ENCODE data around the gene GPR55. TPM values are rescaled to one million over a fixed set of nuclear protein-coding genes. Genes with fewer than 3 reads are reported as not detected.
A peak's percentile ranks its signal among the peaks of the same experiment; 100 is the strongest.

GPR55 gene
- total RNA-seq, 2 donors from 2014 or later: 3.8 to 8.3 TPM

DNA sequence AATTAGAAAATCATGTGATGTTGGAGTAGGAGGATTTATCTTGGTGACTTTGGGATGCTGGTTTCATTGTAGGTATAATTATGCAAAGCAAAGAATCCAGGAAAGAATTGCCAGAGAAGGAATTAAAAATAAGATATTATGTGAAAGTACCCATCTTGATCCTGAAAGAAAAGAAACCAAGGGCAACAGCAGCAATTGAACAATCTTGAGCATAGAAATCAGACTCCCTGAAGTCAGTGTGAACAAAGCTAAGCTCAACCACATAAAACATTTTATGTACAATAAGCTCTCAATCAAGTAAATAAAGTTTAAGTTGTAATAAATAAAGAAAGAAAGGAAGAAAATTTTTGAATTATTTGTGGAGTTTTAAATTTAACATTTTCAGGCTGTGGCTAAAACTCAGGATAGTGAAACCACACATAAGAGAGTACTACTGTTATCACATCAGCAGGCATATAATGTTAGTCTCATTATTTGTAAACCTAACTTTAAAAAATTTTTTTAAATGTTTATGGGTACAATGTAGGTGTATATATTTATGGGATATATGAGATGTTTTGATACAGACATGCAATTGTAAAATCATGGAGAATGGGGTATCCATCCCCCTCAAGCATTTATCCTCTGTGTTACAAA, 32.8 kb upstream of the GPR55 start:
- peaks cover 15% of the 10 kb centered on the region for H3K4me1 Mint-ChIP-seq
- no peaks in the 10 kb centered on the region for H3K9me3 ChIP-seq (ENCODE audit: control insufficient read depth, low read length, poor library complexity, severe bottlenecking)
- peaks cover 69% of the 10 kb centered on the region for H3K27me3 Mint-ChIP-seq
- H3K4me3 Mint-ChIP-seq: peak overlapping the region; percentile 89
- no peak for ATAC-seq
- no peak overlapping the region for H3K27ac Mint-ChIP-seq
- DNase-seq: no peak
- H3K36me3 Mint-ChIP-seq (ENCODE audit: low read depth): no peaks in the 10 kb centered on the region

DNA sequence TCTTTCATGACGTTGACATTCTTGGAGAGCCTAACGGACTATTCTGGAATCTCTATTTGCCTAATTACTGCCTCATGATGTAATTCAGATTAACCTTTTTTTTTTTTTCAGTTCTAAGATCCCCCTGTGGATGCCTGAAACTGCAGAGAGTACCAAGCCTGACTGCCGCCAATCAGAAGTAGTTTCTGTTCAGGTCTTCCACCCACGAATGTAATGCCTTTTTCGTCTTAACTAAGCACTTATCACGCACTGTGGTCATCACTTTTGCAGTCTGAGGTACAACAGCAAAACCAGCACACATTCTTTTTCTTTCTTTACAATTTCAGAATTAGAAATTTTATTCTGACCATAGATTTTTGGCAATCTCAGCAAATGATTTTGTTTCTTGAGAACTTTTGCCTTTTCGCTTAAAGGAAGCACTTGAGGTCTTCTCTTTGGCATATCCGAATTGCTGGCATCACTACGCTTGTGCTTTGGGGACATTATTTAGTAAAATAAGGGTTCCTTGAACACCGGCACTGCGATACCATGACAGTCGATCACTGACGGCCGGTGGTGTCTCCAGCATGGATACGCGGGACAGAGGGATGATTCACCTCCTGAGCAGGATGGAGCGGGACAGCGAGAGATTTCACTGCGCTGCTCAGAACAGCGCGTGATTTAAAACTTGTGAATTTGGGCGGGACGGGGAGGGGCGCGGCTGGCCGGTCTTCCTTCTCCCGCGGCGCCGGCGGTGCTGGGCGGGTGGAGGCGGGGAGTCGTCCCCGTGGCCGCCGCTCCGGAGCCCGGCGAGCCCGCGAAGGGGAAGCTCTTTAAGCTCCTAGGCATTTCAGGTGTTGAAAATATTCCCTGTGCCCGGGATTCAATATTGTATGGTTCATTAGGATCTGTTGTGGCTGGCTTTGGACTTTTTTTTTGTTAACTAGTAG, 32.0 kb upstream of the GPR55 start:
- Mint-ChIP-seq H3K27ac (peak overlapping the region; percentile 87), H3K36me3 (ENCODE audit: low read depth) (no peaks in the 10 kb centered on the region), H3K4me3 (peak overlapping the region; percentile 89), H3K27me3 (peaks cover 64% of the 10 kb centered on the region), H3K4me1 (peaks cover 15% of the 10 kb centered on the region)
- H3K9me3 ChIP-seq (ENCODE audit: control insufficient read depth, low read length, poor library complexity, severe bottlenecking): no peaks in the 10 kb centered on the region
- DNase-seq (peak in 1 of 3 donors; percentile 23), ATAC-seq (peak; percentile 72)

DNA sequence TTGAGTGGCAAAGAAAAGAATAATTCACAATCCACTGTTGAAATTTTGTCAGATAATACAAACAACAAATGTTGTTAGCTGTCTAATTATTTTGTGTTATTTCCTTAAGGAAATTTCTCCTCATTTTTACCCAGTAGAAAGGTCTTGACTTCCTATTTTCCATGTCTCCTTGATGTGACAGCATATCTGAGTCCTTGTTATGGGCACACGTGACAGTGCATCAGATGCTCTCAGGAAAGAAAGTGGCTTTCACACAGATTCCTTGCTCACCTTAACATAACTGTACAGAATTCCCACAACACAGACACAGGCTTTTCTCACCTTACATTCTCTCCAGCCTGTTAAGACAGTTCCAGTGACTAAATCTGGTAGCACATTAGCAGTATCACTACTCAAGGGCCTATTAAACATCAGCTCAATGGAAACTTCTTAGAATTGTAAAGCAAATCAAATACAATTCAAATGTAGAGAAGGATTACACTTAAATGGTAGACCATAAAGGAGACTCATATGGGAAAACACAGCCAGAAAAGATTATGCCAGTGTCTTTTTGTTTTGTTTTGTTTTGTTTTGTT, 30.2 kb upstream of the GPR55 start:
- no peak overlapping the region for H3K4me3 Mint-ChIP-seq
- peaks cover 58% of the 10 kb centered on the region for H3K27me3 Mint-ChIP-seq
- H3K9me3 ChIP-seq (ENCODE audit: control insufficient read depth, low read length, poor library complexity, severe bottlenecking): no peaks in the 10 kb centered on the region
- H3K36me3 Mint-ChIP-seq (ENCODE audit: low read depth): peaks cover 2% of the 10 kb centered on the region
- H3K4me1 Mint-ChIP-seq: peaks cover 17% of the 10 kb centered on the region
- no peak overlapping the region for H3K27ac Mint-ChIP-seq
- no peak for DNase-seq
- no peak for ATAC-seq

DNA sequence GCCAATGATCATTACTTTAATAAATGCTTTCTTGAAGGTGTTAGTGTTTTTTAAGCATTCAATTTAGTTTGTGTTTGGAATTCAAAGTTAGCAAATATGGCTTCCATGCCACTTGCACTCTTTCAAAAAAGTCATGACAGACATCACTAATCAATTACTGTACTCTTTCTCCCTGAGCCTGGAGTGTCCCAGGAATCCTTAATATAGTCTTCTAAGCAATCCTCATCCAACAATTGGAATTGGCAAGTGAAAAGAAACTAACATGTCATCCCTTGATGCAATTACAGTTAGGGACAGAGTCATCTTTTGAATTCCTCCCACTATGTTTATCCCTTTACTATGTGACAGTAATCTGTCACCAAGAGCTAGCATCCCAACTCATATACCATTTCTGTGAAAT, 29.7 kb upstream of the GPR55 start:
- H3K9me3 ChIP-seq (ENCODE audit: control insufficient read depth, low read length, poor library complexity, severe bottlenecking): no peaks in the 10 kb centered on the region
- H3K27ac Mint-ChIP-seq: peak overlapping the region; percentile 49
- H3K4me3 Mint-ChIP-seq: peak overlapping the region; percentile 25
- peaks cover 3% of the 10 kb centered on the region for H3K36me3 Mint-ChIP-seq (ENCODE audit: low read depth)
- peaks cover 21% of the 10 kb centered on the region for H3K4me1 Mint-ChIP-seq
- DNase-seq (no peak), ATAC-seq (no peak)
- peaks cover 56% of the 10 kb centered on the region for H3K27me3 Mint-ChIP-seq

DNA sequence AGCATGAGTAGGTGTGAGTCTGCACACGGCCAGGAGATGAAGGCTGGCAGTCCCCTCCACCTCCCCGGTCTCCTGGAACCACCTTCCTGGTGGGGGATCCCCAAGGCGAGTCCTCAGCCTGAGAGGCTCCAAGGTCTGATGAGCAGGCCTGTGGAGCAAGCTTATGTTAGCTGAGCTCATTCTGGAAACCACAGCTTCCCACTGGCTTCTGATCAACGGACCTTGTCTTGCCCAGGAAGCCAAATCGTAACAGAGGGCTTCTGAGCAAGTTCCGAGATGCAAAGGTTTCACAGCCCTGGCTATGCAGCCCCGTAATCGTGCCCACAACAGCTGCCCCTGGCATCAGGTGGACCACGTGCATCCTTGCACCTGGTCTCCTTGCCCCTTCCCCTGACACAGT, 28.8 kb upstream of the GPR55 start:
- Mint-ChIP-seq H3K27ac (peak overlapping the region; percentile 49), H3K4me3 (no peak overlapping the region), H3K4me1 (peaks cover 21% of the 10 kb centered on the region), H3K27me3 (peaks cover 52% of the 10 kb centered on the region), H3K36me3 (ENCODE audit: low read depth) (peaks cover 3% of the 10 kb centered on the region)
- no peaks in the 10 kb centered on the region for H3K9me3 ChIP-seq (ENCODE audit: control insufficient read depth, low read length, poor library complexity, severe bottlenecking)
- DNase-seq (no peak), ATAC-seq (no peak)

DNA sequence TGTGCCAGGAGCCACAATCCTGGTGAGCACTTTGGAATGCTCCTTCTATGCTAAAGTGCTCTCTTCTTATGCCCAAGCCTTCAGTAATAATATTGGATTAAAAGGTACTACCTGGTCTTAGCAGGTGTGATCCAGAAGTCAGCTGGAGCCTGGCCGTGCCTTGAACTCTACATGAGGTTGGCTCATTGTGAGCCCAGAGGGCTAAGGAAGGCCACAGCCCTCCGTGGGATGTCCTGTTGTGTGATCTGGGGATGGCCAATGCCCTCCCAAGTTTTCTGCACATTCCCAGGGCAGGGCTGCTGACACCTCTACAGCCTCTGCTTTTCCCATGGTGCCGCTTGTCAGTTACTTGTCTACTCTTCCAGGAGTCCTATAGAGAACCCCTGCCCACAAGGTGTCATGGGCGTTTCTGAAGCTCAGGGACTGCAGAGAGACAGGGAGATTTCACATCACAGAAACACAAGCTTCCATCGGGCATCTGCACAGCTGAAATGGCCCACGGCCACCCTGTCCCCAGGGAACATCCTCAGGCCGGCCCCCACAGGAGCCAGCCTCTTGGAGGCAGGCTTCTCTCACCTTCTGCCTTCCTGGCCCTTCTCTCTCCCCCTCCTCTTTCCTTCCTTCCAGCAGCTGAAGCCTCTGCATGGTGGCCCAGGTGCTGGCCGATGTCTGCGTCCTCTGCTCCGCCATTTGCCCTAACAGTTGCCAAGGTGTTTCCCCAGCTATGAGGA, 27.3 kb upstream of the GPR55 start:
- H3K36me3 Mint-ChIP-seq (ENCODE audit: low read depth): peaks cover 3% of the 10 kb centered on the region
- ATAC-seq (no peak), DNase-seq (no peak)
- peaks cover 15% of the 10 kb centered on the region for H3K4me1 Mint-ChIP-seq
- H3K27me3 Mint-ChIP-seq: peaks cover 44% of the 10 kb centered on the region
- no peak overlapping the region for H3K4me3 Mint-ChIP-seq
- H3K9me3 ChIP-seq (ENCODE audit: control insufficient read depth, low read length, poor library complexity, severe bottlenecking): no peaks in the 10 kb centered on the region
- H3K27ac Mint-ChIP-seq: no peak overlapping the region

DNA sequence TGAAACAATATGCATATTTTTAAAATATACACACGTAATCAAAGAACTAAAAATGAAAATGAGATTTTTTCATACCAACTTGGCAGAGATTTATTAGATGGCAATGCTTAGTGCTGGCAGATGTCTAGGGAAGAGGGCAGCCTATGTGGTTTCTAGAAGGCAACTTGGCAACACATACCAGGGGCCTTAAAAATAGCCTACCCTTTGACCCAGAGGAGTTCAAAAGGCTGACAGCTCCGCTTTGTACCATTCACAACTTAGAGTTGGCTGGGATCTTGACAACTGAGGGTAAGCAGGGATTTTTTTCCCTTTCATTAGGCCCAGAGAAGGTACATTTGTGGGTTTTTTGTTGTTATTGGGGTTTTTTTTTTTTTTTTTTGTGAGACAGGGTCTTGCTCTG, 26.4 kb upstream of the GPR55 start:
- Mint-ChIP-seq H3K27ac (no peak overlapping the region), H3K4me1 (peaks cover 7% of the 10 kb centered on the region), H3K36me3 (ENCODE audit: low read depth) (peaks cover 3% of the 10 kb centered on the region), H3K4me3 (no peak overlapping the region), H3K27me3 (peaks cover 35% of the 10 kb centered on the region)
- no peak for ATAC-seq
- DNase-seq: no peak
- no peaks in the 10 kb centered on the region for H3K9me3 ChIP-seq (ENCODE audit: control insufficient read depth, low read length, poor library complexity, severe bottlenecking)

DNA sequence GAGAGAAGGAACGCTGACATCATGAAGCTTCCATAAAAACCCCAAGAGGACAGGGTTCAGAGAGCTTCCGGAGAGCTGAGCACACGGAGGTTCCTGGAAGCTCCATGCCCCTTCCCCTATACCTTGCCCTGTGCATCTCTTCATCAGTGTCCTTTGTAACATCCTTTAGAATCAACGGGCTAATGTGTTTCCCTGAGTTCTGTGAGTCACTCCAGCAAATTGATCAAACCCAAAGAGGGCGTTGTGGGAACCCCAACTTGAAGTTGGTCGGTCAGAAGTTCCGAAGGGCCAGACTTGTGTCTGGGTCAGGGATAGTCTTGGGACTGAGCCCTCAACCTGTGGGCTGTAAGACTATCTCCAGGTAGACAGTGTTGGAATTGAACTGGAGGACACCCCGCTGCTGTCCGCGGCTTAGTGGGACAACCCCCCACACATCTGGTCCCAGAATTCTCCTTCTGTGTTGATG, 25.9 kb upstream of the GPR55 start:
- no peaks in the 10 kb centered on the region for H3K9me3 ChIP-seq (ENCODE audit: control insufficient read depth, low read length, poor library complexity, severe bottlenecking)
- Mint-ChIP-seq H3K36me3 (ENCODE audit: low read depth) (peaks cover 3% of the 10 kb centered on the region), H3K27ac (no peak overlapping the region), H3K4me3 (no peak overlapping the region), H3K4me1 (peaks cover 7% of the 10 kb centered on the region), H3K27me3 (peaks cover 35% of the 10 kb centered on the region)
- DNase-seq: no peak
- ATAC-seq: no peak

DNA sequence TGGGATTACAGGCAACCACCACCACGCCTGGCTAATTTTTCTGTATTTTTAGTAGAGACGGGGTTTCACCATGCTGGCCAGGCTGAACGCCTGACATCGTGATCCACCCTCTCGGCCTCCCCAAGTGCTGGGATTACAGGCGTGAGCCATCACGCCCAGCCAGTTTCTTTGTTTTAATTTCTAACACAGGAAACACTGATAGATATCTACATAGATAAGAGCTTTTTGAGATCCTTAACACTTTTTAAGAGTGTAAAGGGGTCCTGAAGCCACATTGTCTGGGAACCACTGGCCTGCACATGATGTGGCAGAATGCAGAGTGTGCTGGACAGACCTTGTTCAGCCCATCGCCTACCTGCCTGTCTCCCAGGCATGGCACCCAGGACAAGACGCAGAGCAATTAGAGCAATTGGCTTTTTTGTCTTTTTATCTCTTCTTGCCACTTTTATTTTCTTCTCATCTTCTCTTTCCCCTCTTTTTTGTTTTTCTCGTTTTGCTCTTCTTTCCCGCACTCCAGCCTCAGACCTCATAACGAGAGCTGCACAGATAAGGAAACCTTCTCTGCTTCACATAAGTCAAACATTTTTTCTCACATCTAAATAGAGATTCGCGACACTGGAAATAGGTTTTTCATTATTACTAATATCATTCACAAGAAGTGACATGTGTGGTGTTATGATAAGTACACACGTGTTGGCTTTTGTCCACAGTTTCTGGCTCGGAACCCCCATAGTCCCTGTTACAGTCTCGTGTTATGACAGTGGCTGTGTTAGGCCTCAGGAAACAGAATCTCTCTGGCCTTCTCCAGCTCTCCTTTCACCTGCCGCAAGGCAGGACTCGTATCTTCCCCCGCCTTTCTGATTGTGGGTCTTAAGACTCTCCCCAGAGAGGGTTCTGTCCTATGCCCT, 25.2 kb upstream of the GPR55 start:
- no peak for DNase-seq
- Mint-ChIP-seq H3K36me3 (ENCODE audit: low read depth) (peaks cover 3% of the 10 kb centered on the region), H3K4me1 (peaks cover 7% of the 10 kb centered on the region), H3K27me3 (peaks cover 33% of the 10 kb centered on the region), H3K4me3 (no peak overlapping the region), H3K27ac (no peak overlapping the region)
- H3K9me3 ChIP-seq (ENCODE audit: control insufficient read depth, low read length, poor library complexity, severe bottlenecking): no peaks in the 10 kb centered on the region
- no peak for ATAC-seq

DNA sequence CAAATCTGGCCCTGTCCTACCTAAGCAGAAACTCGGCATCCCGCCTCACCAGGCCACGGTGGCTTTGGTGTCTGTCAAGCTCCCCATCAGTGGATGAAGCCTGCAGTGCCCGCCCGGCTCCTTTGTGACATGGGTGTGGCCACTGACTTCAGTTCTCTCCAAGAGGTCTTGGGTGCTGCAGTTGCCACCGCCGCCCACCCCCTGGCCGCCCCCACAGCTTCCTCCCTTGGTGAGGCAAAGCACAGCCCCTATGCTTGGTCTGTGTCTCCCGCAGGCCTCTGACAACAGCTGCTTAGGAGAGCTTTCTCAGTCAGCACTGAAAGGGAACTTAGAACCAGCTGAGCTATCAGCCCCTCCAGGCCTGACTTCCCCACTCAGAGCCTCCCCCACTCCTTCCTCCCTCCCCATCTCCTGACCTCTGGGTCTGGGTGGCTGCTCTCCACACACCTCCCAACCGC, 22.9 kb upstream of the GPR55 start:
- Mint-ChIP-seq H3K27ac (no peak overlapping the region), H3K36me3 (ENCODE audit: low read depth) (peaks cover 3% of the 10 kb centered on the region), H3K27me3 (peaks cover 34% of the 10 kb centered on the region), H3K4me1 (peaks cover 12% of the 10 kb centered on the region), H3K4me3 (no peak overlapping the region)
- no peaks in the 10 kb centered on the region for H3K9me3 ChIP-seq (ENCODE audit: control insufficient read depth, low read length, poor library complexity, severe bottlenecking)
- DNase-seq (no peak), ATAC-seq (no peak)

DNA sequence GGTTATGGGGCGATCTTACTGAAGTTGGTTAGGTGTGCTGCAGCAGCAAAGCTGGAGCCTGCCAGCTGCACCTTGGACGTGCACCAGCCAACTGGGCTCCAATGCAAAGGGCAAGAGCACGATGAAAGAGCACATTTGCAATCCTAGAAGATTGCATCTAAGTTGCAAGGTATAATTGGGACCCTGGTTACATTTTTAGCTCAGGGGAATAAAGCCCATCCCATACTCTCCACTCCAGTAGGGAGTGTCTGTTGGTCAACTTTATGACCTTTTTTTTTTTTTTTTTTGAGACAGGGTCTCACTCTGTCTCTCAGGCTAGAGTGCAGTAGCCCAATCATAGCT, 22.2 kb upstream of the GPR55 start:
- ATAC-seq (no peak), DNase-seq (no peak)
- H3K27me3 Mint-ChIP-seq: peaks cover 37% of the 10 kb centered on the region
- peaks cover 3% of the 10 kb centered on the region for H3K36me3 Mint-ChIP-seq (ENCODE audit: low read depth)
- no peak overlapping the region for H3K27ac Mint-ChIP-seq
- no peak overlapping the region for H3K4me3 Mint-ChIP-seq
- H3K4me1 Mint-ChIP-seq: peaks cover 12% of the 10 kb centered on the region
- no peaks in the 10 kb centered on the region for H3K9me3 ChIP-seq (ENCODE audit: control insufficient read depth, low read length, poor library complexity, severe bottlenecking)

Data from T-helper 17 cell (primary cell).